Medulla oblongata (tissue), 1 donor: ENCODE results near the gene TAP2.
"Not testable (repeated sequence)": the region's sequence is repeated elsewhere in the genome, so short reads cannot be mapped to it uniquely, and the experiment has no call there.

Experiments used
- DNase-seq: peaks from one replicate; pipeline ENCODE4 v3.0.0-alpha.2; 2015; ENCODE audit errors: extremely low spot score

TAP2 gene

GRCh38 chr6:32838114-32838958 is at the start of gene TAP2:
TSS of gene TAP2 (minus strand) at chr6:32838739. CDS start at chr6:32838233, 506 bp downstream.
- DNase-seq: peak; percentile 96

- no peak for DNase-seq
These were observed 49.1 kb upstream of the TAP2 start for GRCh38 chr6:32887616-32888015.

- DNase-seq: peak; percentile 43
These were observed 48.3 kb upstream of the TAP2 start for GRCh38 chr6:32886681-32887383.

GRCh38 chr6:32885698-32886286 is 47.3 kb upstream of the TAP2 start:
- peak; percentile 92 for DNase-seq

GRCh38 chr6:32883789-32884188 is 45.2 kb upstream of the TAP2 start:
- peak; percentile 39 for DNase-seq

- no peak for DNase-seq
These were observed 44.3 kb upstream of the TAP2 start for GRCh38 chr6:32882879-32883250.

- not testable (repeated sequence) for DNase-seq
These were observed 42.4 kb upstream of the TAP2 start for GRCh38 chr6:32880962-32881361.

- DNase-seq: no peak
These were observed 41.2 kb upstream of the TAP2 start for GRCh38 chr6:32879691-32880090.

GRCh38 chr6:32876603-32877002 is 38.1 kb upstream of the TAP2 start:
- DNase-seq: no peak

- not testable (repeated sequence) for DNase-seq
These were observed 35.4 kb upstream of the TAP2 start for GRCh38 chr6:32873947-32874346.

- DNase-seq: peak; percentile 94
These were observed 29.8 kb upstream of the TAP2 start for GRCh38 chr6:32868257-32868788.

GRCh38 chr6:32867554-32868256 is 29.2 kb upstream of the TAP2 start:
- no peak for DNase-seq

- no peak for DNase-seq
These were observed 28.5 kb upstream of the TAP2 start for GRCh38 chr6:32867022-32867477.

- DNase-seq: no peak
These were observed 27.3 kb upstream of the TAP2 start for GRCh38 chr6:32865724-32866443.

GRCh38 chr6:32862725-32863124 is 24.2 kb upstream of the TAP2 start:
- no peak for DNase-seq

- no peak for DNase-seq
These were observed 22.1 kb upstream of the TAP2 start for GRCh38 chr6:32860674-32861073.

- DNase-seq: no peak
These were observed 19.7 kb upstream of the TAP2 start for GRCh38 chr6:32858194-32858593.

GRCh38 chr6:32857156-32857891 is 18.8 kb upstream of the TAP2 start:
- no peak for DNase-seq

- DNase-seq: no peak
These were observed 17.1 kb upstream of the TAP2 start for GRCh38 chr6:32855467-32856174.
